Ovary (tissue), 3 donors: Measurements from ENCODE around the gene SMIM24.

Experiments
- EP300 ChIP-seq: sonication (generic); formaldehyde crosslinking; IDR thresholded peaks from one replicate; pipeline ENCODE4 v1.6.1; 2017; ENCODE audit warnings: antibody characterized with exemption
- POLR2A ChIP-seq: fragments of 450-650 bp; IDR thresholded peaks from one replicate; pipeline ENCODE4 v1.6.1; 2017; ENCODE audit warnings: antibody characterized with exemption, mild to moderate bottlenecking, moderate library complexity
- TF ChIP-seq, protein P1 (sequence below), 3 donors: fragments of 450-650 bp in 2 of 3; fragments of 200-600 bp in 1 of 3; IDR thresholded peaks; one replicate each; pipeline versions ENCODE4 v1.5.1 to v1.8.0; 2016 to 2022; ENCODE audit warnings: antibody characterized with exemption in 3 of 3, mild to moderate bottlenecking in 1 of 3
- donor health status: DM: no; HTN: no; CAD: no.

DNA sequence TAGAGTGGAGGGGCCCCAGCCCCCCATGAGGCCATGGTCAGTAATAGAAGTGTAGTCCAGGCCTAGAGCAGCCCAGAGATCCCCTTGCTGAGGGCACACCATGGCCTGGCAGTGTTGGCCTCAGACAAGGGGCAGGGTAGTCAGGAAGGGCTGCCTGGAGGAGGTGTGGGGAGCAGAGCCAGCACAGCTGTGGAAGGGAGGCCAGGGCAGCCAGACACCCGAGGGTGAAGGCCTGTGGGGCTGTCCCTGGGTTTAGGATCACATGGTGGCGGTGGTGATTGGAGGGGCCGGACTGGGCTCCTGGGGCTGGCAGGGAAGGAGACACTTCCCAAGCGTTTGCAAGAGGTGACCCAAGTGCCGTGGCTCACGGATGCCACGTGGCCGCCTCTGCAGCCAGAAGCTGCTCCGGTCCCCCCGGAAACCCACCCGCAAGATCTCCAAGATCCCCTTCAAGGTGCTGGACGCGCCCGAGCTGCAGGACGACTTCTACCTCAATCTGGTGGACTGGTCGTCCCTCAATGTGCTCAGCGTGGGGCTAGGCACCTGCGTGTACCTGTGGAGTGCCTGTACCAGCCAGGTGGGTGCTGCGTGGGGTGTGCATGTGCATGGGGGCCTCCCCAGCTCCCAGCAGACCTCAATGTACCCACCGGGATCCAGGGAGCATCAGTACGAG is 47.0 kb upstream of the SMIM24 start:
- TF ChIP-seq, protein P1, sequence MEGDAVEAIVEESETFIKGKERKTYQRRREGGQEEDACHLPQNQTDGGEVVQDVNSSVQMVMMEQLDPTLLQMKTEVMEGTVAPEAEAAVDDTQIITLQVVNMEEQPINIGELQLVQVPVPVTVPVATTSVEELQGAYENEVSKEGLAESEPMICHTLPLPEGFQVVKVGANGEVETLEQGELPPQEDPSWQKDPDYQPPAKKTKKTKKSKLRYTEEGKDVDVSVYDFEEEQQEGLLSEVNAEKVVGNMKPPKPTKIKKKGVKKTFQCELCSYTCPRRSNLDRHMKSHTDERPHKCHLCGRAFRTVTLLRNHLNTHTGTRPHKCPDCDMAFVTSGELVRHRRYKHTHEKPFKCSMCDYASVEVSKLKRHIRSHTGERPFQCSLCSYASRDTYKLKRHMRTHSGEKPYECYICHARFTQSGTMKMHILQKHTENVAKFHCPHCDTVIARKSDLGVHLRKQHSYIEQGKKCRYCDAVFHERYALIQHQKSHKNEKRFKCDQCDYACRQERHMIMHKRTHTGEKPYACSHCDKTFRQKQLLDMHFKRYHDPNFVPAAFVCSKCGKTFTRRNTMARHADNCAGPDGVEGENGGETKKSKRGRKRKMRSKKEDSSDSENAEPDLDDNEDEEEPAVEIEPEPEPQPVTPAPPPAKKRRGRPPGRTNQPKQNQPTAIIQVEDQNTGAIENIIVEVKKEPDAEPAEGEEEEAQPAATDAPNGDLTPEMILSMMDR (IDR thresholded peaks at IDR 0.05) = no peak
- no peak for TF ChIP-seq EP300
- TF ChIP-seq POLR2A = no peak
